Fibroblast of lung (primary cell): ENCODE data around the gene NAV1.

Experiments used
- CTCF ChIP-seq, 2 donors: IDR thresholded peaks in 1 of 2; conservative IDR thresholded peaks in 1 of 2; 1 replicate in 1 of 2; 2 replicates in 1 of 2; pipeline ENCODE4 v1.5.1; 2011 to 2012; ENCODE audit warnings: low read length in 2 of 2, control low read depth in 1 of 2, inconsistent platforms in 1 of 2, low read depth in 1 of 2, mild to moderate bottlenecking in 1 of 2
- EZH2 ChIP-seq: IDR thresholded peaks from 2 replicates; pipeline ENCODE4 v1.5.1; 2012; ENCODE audit warnings: low read length, control low read depth, mild to moderate bottlenecking; ENCODE audit errors: missing control alignments

- no peak for TF ChIP-seq CTCF (conservative IDR thresholded peaks at IDR 0.05 in 1 of 2, IDR thresholded peaks at IDR 0.05 in 1 of 2; ENCODE audit: low read depth in 1 of 2, low read length in 2 of 2)
- no peak for TF ChIP-seq EZH2
These were observed 23.3 kb downstream of the NAV1 start for GRCh38 chr1:201562257-201562656.
